Suprapubic skin (tissue), 4 donors: Measurements from ENCODE around the gene PRLHR. TPM values are rescaled to one million over a fixed set of nuclear protein-coding genes. Genes with fewer than 3 reads are reported as not detected.

ENCODE experiments used
- DNase-seq, 2 donors: peaks; one replicate each; pipeline ENCODE4 v3.0.0-alpha.2; 2019; ENCODE audit warnings: low spot score in 2 of 2
- H3K27ac ChIP-seq: fragments of 200-600 bp; sonication (generic); one replicate; pipeline ENCODE4 v1.5.1; 2019
- H3K27me3 ChIP-seq: fragments of 200-600 bp; sonication (generic); one replicate; pipeline ENCODE4 v1.5.1; 2019
- H3K36me3 ChIP-seq: fragments of 200-600 bp; sonication (generic); one replicate; pipeline ENCODE4 v1.5.1; 2019
- H3K4me1 ChIP-seq: fragments of 200-600 bp; sonication (generic); one replicate; pipeline ENCODE4 v1.5.1; 2019
- H3K4me3 ChIP-seq: fragments of 200-600 bp; sonication (generic); one replicate; pipeline ENCODE4 v1.5.1; 2019; ENCODE audit warnings: mild to moderate bottlenecking
- H3K9me3 ChIP-seq: fragments of 200-600 bp; sonication (generic); one replicate; pipeline ENCODE4 v1.5.1; 2019
- EP300 ChIP-seq: sonication (generic); formaldehyde crosslinking; IDR thresholded peaks from one replicate; pipeline ENCODE4 v1.6.1; 2017; ENCODE audit warnings: antibody characterized with exemption
- POLR2A ChIP-seq, 2 donors: fragments of 450-650 bp; IDR thresholded peaks; one replicate each; pipeline ENCODE4 v1.6.1; 2017; ENCODE audit warnings: antibody characterized with exemption in 2 of 2, mild to moderate bottlenecking in 2 of 2, moderate library complexity in 2 of 2
- POLR2AphosphoS5 ChIP-seq, 3 donors: sonication (generic); formaldehyde crosslinking; IDR thresholded peaks; one replicate each; pipeline ENCODE4 v1.6.1; 2017; ENCODE audit warnings: antibody characterized with exemption in 3 of 3
- WGBS: methylation state at CpG from one replicate; pipeline ENCODE4 v1.1.5; 2018; 5-methylcytosine and 5-hydroxymethylcytosine counted together
- total RNA-seq, 4 donors: library from RNA; depleted of rRNA; stranded (reverse); fragments of >200 nt; gene quantifications; one replicate each; pipeline ENCODE4 v1.1.0, GENCODE V29; 2016
- TF ChIP-seq, protein P1 (sequence below), 2 donors: fragments of 200-600 bp in 1 of 2; fragments of 450-650 bp in 1 of 2; sonication (generic) in 1 of 2; IDR thresholded peaks; one replicate each; pipeline ENCODE4 v1.5.1; 2016 to 2019; ENCODE audit warnings: antibody characterized with exemption in 2 of 2, mild to moderate bottlenecking in 1 of 2, moderate library complexity in 1 of 2

The PRLHR gene
- total RNA-seq, 4 donors from 2014 or later, result not detected

DNA sequence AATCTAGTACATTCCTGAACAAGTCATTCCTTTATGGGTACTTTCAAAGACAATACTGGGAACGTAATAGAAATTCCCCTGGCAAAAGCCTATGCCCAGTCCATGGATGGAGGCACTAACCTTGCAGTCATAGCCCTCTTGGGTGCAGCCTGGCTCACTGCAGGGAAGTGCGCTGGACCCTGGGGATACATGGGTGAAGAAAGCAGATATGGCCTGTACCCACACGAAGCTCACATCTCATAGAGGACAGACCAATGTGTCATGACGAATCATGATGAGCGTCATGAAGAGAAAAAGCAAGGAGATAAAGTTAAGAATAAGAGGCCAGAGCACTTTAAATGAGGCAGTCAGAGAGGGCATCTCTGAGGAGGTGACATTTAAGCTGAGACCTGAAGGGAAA, 11.8 kb downstream of the PRLHR start:
- no peaks in the 10 kb centered on the region for H3K4me1 ChIP-seq
- peaks cover 37% of the 10 kb centered on the region for H3K27me3 ChIP-seq
- no peaks in the 10 kb centered on the region for H3K9me3 ChIP-seq
- no peak for DNase-seq
- no peak for TF ChIP-seq POLR2A (IDR thresholded peaks at IDR 0.05)
- TF ChIP-seq, protein P1, sequence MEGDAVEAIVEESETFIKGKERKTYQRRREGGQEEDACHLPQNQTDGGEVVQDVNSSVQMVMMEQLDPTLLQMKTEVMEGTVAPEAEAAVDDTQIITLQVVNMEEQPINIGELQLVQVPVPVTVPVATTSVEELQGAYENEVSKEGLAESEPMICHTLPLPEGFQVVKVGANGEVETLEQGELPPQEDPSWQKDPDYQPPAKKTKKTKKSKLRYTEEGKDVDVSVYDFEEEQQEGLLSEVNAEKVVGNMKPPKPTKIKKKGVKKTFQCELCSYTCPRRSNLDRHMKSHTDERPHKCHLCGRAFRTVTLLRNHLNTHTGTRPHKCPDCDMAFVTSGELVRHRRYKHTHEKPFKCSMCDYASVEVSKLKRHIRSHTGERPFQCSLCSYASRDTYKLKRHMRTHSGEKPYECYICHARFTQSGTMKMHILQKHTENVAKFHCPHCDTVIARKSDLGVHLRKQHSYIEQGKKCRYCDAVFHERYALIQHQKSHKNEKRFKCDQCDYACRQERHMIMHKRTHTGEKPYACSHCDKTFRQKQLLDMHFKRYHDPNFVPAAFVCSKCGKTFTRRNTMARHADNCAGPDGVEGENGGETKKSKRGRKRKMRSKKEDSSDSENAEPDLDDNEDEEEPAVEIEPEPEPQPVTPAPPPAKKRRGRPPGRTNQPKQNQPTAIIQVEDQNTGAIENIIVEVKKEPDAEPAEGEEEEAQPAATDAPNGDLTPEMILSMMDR (IDR thresholded peaks at IDR 0.05), result no peak
- no peak for TF ChIP-seq POLR2AphosphoS5 (IDR thresholded peaks at IDR 0.05)
- H3K27ac ChIP-seq, result no peak overlapping the region
- H3K4me3 ChIP-seq, result no peak overlapping the region
- WGBS, result 91% methylated on average over 5 of the region's 5 CpGs
- H3K36me3 ChIP-seq, result no peaks in the 10 kb centered on the region

DNA sequence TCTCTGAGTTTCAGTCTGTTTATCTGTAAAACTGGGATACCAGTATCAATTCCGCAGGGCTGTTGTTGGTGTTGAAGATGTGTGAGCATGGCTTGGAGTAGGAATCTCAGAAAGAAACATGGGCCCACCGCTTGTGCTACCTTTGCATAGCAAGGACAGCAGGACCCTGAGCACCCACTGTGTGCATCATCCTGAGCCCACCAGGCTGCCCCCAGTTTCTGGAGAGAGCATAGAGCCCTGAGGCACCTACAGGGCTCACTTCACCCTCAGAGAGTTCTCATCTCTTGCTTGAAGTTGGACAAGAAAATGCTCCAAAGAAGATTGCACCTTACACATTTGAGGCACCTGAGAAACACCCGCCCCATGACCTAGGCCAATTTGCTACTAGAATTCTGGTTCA, 12.9 kb downstream of the PRLHR start:
- DNase-seq, result no peak
- WGBS, result 89% methylated on average over 3 of the region's 3 CpGs

DNA sequence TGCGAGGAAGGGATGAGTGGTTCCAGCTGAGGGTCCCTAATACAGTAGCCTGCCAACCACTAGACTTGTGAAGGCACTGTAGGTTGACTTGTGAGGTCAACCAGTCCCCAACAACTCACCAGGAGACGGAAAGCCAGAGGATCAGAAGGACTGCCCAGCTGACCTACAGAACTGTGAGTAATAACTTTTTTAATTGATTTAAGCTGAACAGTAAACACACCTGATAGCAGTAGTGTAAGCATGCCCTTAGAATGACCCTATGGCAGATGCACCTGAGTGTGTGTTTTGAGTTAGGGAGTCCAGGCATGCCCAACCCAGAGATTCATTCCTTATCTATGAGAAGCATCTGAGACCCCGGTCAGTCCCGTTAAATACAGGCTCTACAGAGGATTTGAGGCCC, 14.1 kb downstream of the PRLHR start:
- no peak for DNase-seq
- TF ChIP-seq EP300 (no peak), POLR2AphosphoS5 (IDR thresholded peaks at IDR 0.05) (no peak), POLR2A (IDR thresholded peaks at IDR 0.05) (no peak)
- TF ChIP-seq, protein P1 (IDR thresholded peaks at IDR 0.05), result no peak
- no peaks in the 10 kb centered on the region for H3K4me1 ChIP-seq
- H3K36me3 ChIP-seq, result no peaks in the 10 kb centered on the region
- H3K27me3 ChIP-seq, result peaks cover 18% of the 10 kb centered on the region
- WGBS, result 78% methylated on average over 4 of the region's 4 CpGs
- H3K9me3 ChIP-seq, result no peaks in the 10 kb centered on the region
- H3K27ac ChIP-seq, result no peak overlapping the region
- no peak overlapping the region for H3K4me3 ChIP-seq

More for the DNA sequence above, 12.9 kb downstream of the PRLHR start:
- no peaks in the 10 kb centered on the region for H3K9me3 ChIP-seq
- peaks cover 27% of the 10 kb centered on the region for H3K27me3 ChIP-seq
- TF ChIP-seq EP300 (no peak), POLR2A (IDR thresholded peaks at IDR 0.05) (no peak), POLR2AphosphoS5 (IDR thresholded peaks at IDR 0.05) (no peak)
- TF ChIP-seq, protein P1 (IDR thresholded peaks at IDR 0.05), result no peak
- H3K4me3 ChIP-seq, result no peak overlapping the region
- H3K27ac ChIP-seq, result no peak overlapping the region
- no peaks in the 10 kb centered on the region for H3K36me3 ChIP-seq
- H3K4me1 ChIP-seq, result no peaks in the 10 kb centered on the region

DNA sequence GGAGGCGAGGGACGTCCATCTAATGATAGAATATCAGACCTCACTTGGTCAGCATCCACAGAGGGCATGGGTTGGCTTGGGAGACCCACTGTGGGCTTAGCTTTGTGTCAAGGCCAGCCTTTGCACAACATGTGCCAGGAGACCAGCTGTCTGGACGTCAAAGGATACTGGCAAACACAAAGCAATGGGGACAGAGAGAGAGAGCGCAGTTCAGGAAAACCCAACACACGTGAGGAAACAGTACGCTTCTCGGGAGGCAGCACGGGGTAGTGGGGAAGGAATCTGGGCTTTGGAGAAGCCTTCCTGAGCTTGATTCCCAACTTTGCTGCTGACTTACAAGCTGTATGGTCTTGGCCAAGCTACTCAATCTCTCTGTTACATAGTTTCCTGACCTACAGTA, 14.7 kb downstream of the PRLHR start:
- WGBS, result 78% methylated on average over 8 of the region's 8 CpGs
- Histone ChIP-seq H3K27ac (no peak overlapping the region), H3K4me3 (no peak overlapping the region), H3K27me3 (peaks cover 18% of the 10 kb centered on the region), H3K4me1 (no peaks in the 10 kb centered on the region), H3K9me3 (no peaks in the 10 kb centered on the region), H3K36me3 (no peaks in the 10 kb centered on the region)
- TF ChIP-seq POLR2AphosphoS5 (IDR thresholded peaks at IDR 0.05), result no peak
- TF ChIP-seq, protein P1 (IDR thresholded peaks at IDR 0.05), result no peak
- no peak for DNase-seq

DNA sequence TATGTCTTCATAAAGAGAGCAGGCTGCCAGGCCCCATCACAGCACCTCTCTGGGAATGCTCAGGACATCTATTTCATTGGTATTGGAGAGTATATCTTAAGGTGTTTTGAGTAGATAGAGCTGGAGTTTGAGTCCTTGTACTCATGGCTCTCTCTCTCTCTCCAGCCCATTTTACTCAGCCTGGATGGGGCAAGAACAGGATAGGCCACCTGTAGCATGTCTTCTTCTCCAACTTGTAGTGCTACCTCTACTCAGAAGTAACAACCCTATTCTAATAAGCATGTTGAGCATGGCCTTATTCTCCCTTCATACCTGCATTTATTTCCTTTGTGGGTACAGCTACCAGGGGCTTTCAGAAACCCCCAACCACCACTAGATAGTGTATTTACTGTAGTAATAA, 21.9 kb downstream of the PRLHR start:
- DNase-seq, result no peak
- Histone ChIP-seq H3K9me3 (no peaks in the 10 kb centered on the region), H3K27ac (no peak overlapping the region), H3K27me3 (peaks cover 3% of the 10 kb centered on the region), H3K4me3 (no peak overlapping the region), H3K36me3 (no peaks in the 10 kb centered on the region), H3K4me1 (peaks cover 15% of the 10 kb centered on the region)
- TF ChIP-seq POLR2AphosphoS5 (IDR thresholded peaks at IDR 0.05) (no peak), EP300 (no peak), POLR2A (IDR thresholded peaks at IDR 0.05) (no peak)
- TF ChIP-seq, protein P1 (IDR thresholded peaks at IDR 0.05), result no peak
